HCT116 (cell line): Measurements from ENCODE around the gene SUCLG2.

Experiments
- ATF3 ChIP-seq: IDR thresholded peaks from 2 replicates; pipeline ENCODE4 v1.6.1; 2012
- CTCF ChIP-seq, 3 experiments: fragments of 200-600 bp in 1 of 3; sonication (generic) in 1 of 3; IDR thresholded peaks in 2 of 3; conservative IDR thresholded peaks in 1 of 3; 2 replicates each; pipeline ENCODE4 v1.5.1; 2012 to 2017; ENCODE audit warnings: low read depth in 2 of 3, low read length in 2 of 3, antibody characterized with exemption in 1 of 3, borderline replicate concordance in 1 of 3, control low read depth in 1 of 3, mild to moderate bottlenecking in 1 of 3, mixed read lengths in 1 of 3, mixed run types in 1 of 3, moderate library complexity in 1 of 3; ENCODE audit not compliant: insufficient read depth in 1 of 3
- EZH2 ChIP-seq: fragments of 200-600 bp; sonication (generic); IDR thresholded peaks from 2 replicates; pipeline ENCODE4 v1.6.1; 2017; ENCODE audit warnings: antibody characterized with exemption, mixed run types
- EZH2phosphoT487 ChIP-seq: fragments of 200-600 bp; IDR thresholded peaks from 2 replicates; pipeline ENCODE4 v1.6.1; 2018; ENCODE audit warnings: antibody characterized with exemption, borderline replicate concordance
- POLR2A ChIP-seq: IDR thresholded peaks from 2 replicates; pipeline ENCODE4 v1.7.0; 2011; ENCODE audit warnings: borderline replicate concordance; ENCODE audit not compliant: insufficient read depth, insufficient read length; ENCODE audit errors: extremely low read depth
- POLR2AphosphoS5 ChIP-seq: IDR thresholded peaks from 2 replicates; pipeline ENCODE4 v1.6.1; 2011; ENCODE audit warnings: mild to moderate bottlenecking, low read depth, low read length, moderate library complexity
- RAD21 ChIP-seq: IDR thresholded peaks from 2 replicates; pipeline ENCODE4 v1.6.1; 2012; ENCODE audit warnings: low read depth, mild to moderate bottlenecking
- TCF7L2 ChIP-seq: IDR thresholded peaks from 2 replicates; pipeline ENCODE4 v1.7.0; 2011; ENCODE audit warnings: borderline replicate concordance, inconsistent platforms; ENCODE audit not compliant: insufficient read depth, insufficient read length; ENCODE audit errors: extremely low read depth
- YY1 ChIP-seq: IDR thresholded peaks from 2 replicates; pipeline ENCODE4 v1.6.1; 2011; ENCODE audit warnings: low read length, low read depth, moderate library complexity, mild to moderate bottlenecking; ENCODE audit not compliant: insufficient replicate concordance; ENCODE audit errors: extremely low read depth
- ZFX ChIP-seq: fragments of 450-650 bp; IDR thresholded peaks from 2 replicates; pipeline ENCODE4 v1.6.1; 2017

- TF ChIP-seq CTCF (IDR thresholded peaks at IDR 0.05 in 2 of 3, conservative IDR thresholded peaks at IDR 0.05 in 1 of 3; ENCODE audit: borderline replicate concordance in 1 of 3, insufficient read depth in 1 of 3, low read depth in 2 of 3, low read length in 2 of 3) (no peak), POLR2A (no peak), POLR2AphosphoS5 (no peak), YY1 (no peak), ATF3 (no peak), ZFX (no peak), EZH2 (no peak), RAD21 (no peak), TCF7L2 (no peak), EZH2phosphoT487 (no peak)
These were observed 153.7 kb downstream of the SUCLG2 start for GRCh38 chr3:67500709-67501108.
